Gastrocnemius medialis (tissue), 4 donors: ENCODE results near the gene UNC93B1. TPM values are rescaled to one million over a fixed set of nuclear protein-coding genes. Genes with fewer than 3 reads are reported as not detected.
"Not testable (repeated sequence)": the region's sequence is repeated elsewhere in the genome, so short reads cannot be mapped to it uniquely, and the experiment has no call there.

Source experiments
- ATAC-seq, 2 donors: fragments of 150-250 bp; one replicate each; pipeline ENCODE4 v1.9.1; 2016
- DNase-seq, 2 donors: peaks; one replicate each; pipeline ENCODE4 v3.0.0-alpha.2; 2019
- H3K27ac ChIP-seq, 4 donors: fragments of 200-600 bp; sonication (generic); 1 replicate in 1 of 4; 2 replicates in 3 of 4; pipeline ENCODE4 v1.5.1; 2016 to 2018; ENCODE audit warnings: mild to moderate bottlenecking in 2 of 4, moderate library complexity in 1 of 4
- H3K27me3 ChIP-seq, 3 donors: fragments of 200-600 bp; sonication (generic) in 2 of 3; 1 replicate in 1 of 3; 2 replicates in 2 of 3; pipeline versions ENCODE4 v1.5.1 to v1.6.0; 2016 to 2019; ENCODE audit warnings: mild to moderate bottlenecking in 1 of 3, moderate library complexity in 1 of 3
- H3K36me3 ChIP-seq, 2 donors: fragments of 200-600 bp; sonication (generic) in 1 of 2; one replicate each; pipeline ENCODE4 v1.5.1; 2017 to 2018
- H3K4me1 ChIP-seq, 2 donors: fragments of 200-600 bp; sonication (generic) in 1 of 2; one replicate each; pipeline ENCODE4 v1.5.1; 2016 to 2017; ENCODE audit warnings: mild to moderate bottlenecking in 2 of 2
- H3K4me3 ChIP-seq, 4 donors: fragments of 200-600 bp; sonication (generic) in 3 of 4; 1 replicate in 1 of 4; 2 replicates in 3 of 4; pipeline ENCODE4 v1.5.1; 2016 to 2019; ENCODE audit warnings: mild to moderate bottlenecking in 2 of 4
- H3K9me3 ChIP-seq, 3 donors: fragments of 200-600 bp; sonication (generic) in 2 of 3; 1 replicate in 1 of 3; 2 replicates in 2 of 3; pipeline ENCODE4 v1.5.1; 2016 to 2019
- POLR2A ChIP-seq, 2 donors: fragments of 450-650 bp; IDR thresholded peaks; one replicate each; pipeline ENCODE4 v1.6.1; 2017; ENCODE audit warnings: antibody characterized with exemption in 2 of 2, mild to moderate bottlenecking in 2 of 2, moderate library complexity in 2 of 2
- in situ Hi-C, 4 donors: fragments of 200-750 bp; cut with MboI; loops; one replicate each; pipeline versions ENCODE4 v1.15.0 to v1.8.0; 2017; ENCODE audit warnings: low sequenced_read_pairs in 4 of 4
- intact Hi-C: fragments of 100-400 bp; cut with DNase I; formaldehyde crosslinking; loops from one replicate; pipeline ENCODE4 v1.15.1; 2023; ENCODE audit warnings: low total_unique reads
- total RNA-seq, 4 donors: library from RNA; depleted of rRNA; stranded (reverse); fragments of >200 nt; gene quantifications; one replicate each; pipeline versions ENCODE4 v1.1.0 to v1.2.3, GENCODE V29; 2016
- TF ChIP-seq, protein P1 (sequence below), 5 experiments: fragments of 450-650 bp in 3 of 5; fragments of 200-600 bp in 2 of 5; sonication (generic) in 2 of 5; IDR thresholded peaks in 4 of 5; conservative IDR thresholded peaks in 1 of 5; 1 replicate in 4 of 5; 2 replicates in 1 of 5; pipeline ENCODE4 v1.5.1; 2016 to 2019; ENCODE audit warnings: antibody characterized with exemption in 5 of 5, mild to moderate bottlenecking in 3 of 5, moderate library complexity in 3 of 5

Gene UNC93B1
- total RNA-seq, 4 donors from 2014 or later: 5.4 to 8.8 (median 6.4) TPM

GRCh38 chr11:67996051-67996450 is 7.8 kb downstream of the UNC93B1 start:
- Histone ChIP-seq H3K9me3 (no peaks in the 10 kb centered on the region), H3K27ac (no peak overlapping the region), H3K4me1 (no peaks in the 10 kb centered on the region), H3K36me3 (no peaks in the 10 kb centered on the region), H3K4me3 (no peak overlapping the region), H3K27me3 (peaks cover 0 to 10% (median 0%) of the 10 kb centered on the region in 3 donors)
- DNase-seq (no peak), ATAC-seq (no peak)
- no peak for TF ChIP-seq POLR2A (IDR thresholded peaks at IDR 0.05)
- TF ChIP-seq, protein P1, sequence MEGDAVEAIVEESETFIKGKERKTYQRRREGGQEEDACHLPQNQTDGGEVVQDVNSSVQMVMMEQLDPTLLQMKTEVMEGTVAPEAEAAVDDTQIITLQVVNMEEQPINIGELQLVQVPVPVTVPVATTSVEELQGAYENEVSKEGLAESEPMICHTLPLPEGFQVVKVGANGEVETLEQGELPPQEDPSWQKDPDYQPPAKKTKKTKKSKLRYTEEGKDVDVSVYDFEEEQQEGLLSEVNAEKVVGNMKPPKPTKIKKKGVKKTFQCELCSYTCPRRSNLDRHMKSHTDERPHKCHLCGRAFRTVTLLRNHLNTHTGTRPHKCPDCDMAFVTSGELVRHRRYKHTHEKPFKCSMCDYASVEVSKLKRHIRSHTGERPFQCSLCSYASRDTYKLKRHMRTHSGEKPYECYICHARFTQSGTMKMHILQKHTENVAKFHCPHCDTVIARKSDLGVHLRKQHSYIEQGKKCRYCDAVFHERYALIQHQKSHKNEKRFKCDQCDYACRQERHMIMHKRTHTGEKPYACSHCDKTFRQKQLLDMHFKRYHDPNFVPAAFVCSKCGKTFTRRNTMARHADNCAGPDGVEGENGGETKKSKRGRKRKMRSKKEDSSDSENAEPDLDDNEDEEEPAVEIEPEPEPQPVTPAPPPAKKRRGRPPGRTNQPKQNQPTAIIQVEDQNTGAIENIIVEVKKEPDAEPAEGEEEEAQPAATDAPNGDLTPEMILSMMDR (IDR thresholded peaks at IDR 0.05 in 4 of 5, conservative IDR thresholded peaks at IDR 0.05 in 1 of 5): no peak
- intact Hi-C loops (no loop called here), in situ Hi-C loops (no loop called here)

DNA sequence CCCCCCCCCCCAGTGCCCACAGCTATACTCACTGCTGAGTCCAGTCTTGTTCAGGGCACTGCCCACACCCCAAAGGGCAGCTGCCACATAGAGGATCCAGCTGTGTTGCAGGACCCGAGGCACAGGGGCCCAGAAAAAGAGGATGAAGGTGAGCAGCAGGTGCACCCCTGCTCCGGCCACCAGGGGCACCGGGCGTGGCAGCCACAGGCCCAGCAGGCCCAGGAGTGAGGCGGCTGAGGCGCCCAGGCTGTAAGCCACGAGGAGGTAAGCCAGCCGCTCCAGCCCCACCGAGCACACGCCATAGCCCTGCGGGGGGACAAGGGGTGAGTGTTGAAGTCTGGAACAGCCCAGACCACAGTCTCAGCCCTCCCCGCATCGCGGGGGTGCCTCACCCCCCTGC is 8.3 kb downstream of the UNC93B1 start:
- H3K27me3 ChIP-seq: peaks cover 0 to 13% (median 0%) of the 10 kb centered on the region in 3 donors
- H3K27ac ChIP-seq, DNase-seq, ATAC-seq, in situ Hi-C loops, H3K4me3 ChIP-seq, H3K36me3 ChIP-seq, intact Hi-C loops, H3K9me3 ChIP-seq, H3K4me1 ChIP-seq: not testable (repeated sequence)

DNA sequence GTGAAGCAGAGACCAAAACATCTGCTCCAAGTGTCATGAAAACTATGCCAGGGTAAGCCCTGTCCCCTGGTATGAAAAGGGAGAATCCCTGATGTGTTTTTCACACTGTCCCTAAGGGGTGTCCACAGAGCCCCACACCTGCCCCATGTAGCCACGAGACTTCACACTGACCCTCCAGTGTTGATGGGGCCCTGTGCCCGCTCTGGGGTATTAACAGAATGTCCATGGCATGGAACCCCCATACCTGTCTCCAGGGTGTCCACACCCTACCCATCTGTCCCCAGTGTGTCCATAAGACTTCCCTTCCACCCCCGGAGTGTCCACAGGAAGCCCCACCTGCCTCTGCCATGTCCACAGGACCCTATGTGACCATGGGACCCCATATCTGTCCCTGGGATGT is 8.8 kb downstream of the UNC93B1 start:
- DNase-seq, ATAC-seq, intact Hi-C loops, H3K27ac ChIP-seq, H3K4me3 ChIP-seq, H3K9me3 ChIP-seq, H3K4me1 ChIP-seq, H3K36me3 ChIP-seq, in situ Hi-C loops: not testable (repeated sequence)
- peaks cover 0 to 13% (median 0%) of the 10 kb centered on the region in 3 donors for H3K27me3 ChIP-seq

DNA sequence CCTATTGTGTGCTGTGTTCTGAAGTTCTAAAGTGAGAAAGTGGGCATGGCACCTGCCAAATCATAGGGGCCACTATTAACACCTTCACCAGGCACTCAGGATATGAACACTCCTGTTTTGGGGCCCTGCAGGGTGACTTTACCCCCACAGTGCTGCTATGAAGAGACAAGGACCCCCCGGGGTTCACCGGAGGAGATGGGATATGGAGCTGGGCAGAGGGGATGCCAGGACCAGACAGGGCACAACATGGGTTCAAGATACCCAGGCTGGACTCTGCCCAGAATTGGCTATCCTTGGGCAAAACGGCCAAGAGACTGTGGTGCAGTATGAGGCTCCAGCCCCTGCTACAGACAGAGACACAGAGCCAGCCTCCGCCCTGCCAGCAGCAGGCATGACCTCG is 9.5 kb downstream of the UNC93B1 start:
- H3K36me3 ChIP-seq, H3K9me3 ChIP-seq, ATAC-seq, DNase-seq, H3K4me3 ChIP-seq, intact Hi-C loops, H3K4me1 ChIP-seq, H3K27ac ChIP-seq, in situ Hi-C loops: not testable (repeated sequence)
- H3K27me3 ChIP-seq: peaks cover 0 to 13% (median 0%) of the 10 kb centered on the region in 3 donors

DNA sequence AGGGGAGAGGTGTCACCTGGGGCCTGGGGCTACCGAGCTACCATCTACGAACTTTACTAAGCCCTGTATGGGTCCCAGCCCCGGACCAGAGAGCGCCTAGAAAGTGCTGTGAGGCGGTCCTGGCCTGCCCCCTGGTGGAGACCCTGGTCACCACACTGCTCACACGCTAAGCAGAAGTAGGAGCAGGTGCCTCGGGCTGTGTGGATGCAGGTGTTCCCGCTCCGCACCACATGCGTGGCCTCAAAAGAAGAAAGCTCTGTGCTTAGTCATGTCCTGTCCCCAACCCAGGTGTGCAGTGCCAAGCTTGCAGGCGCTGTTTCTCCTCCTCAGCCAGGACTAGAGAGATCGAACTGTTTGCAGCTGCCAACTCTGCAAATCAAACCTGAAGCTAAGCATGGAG is 10.1 kb downstream of the UNC93B1 start:
- intact Hi-C loops, ATAC-seq, H3K27ac ChIP-seq, in situ Hi-C loops, H3K36me3 ChIP-seq, H3K4me3 ChIP-seq, H3K9me3 ChIP-seq, H3K4me1 ChIP-seq, DNase-seq: not testable (repeated sequence)
- peaks cover 0 to 13% (median 0%) of the 10 kb centered on the region in 3 donors for H3K27me3 ChIP-seq
- TF ChIP-seq, protein P1 (IDR thresholded peaks at IDR 0.05 in 4 of 5, conservative IDR thresholded peaks at IDR 0.05 in 1 of 5): peak in 4 of 5 experiments; percentile 5 to 41 (median 36)

- in situ Hi-C loops: not testable (repeated sequence)
Measured at GRCh38 chr11:67991347-67992121, 12.4 kb downstream of the UNC93B1 start.

DNA sequence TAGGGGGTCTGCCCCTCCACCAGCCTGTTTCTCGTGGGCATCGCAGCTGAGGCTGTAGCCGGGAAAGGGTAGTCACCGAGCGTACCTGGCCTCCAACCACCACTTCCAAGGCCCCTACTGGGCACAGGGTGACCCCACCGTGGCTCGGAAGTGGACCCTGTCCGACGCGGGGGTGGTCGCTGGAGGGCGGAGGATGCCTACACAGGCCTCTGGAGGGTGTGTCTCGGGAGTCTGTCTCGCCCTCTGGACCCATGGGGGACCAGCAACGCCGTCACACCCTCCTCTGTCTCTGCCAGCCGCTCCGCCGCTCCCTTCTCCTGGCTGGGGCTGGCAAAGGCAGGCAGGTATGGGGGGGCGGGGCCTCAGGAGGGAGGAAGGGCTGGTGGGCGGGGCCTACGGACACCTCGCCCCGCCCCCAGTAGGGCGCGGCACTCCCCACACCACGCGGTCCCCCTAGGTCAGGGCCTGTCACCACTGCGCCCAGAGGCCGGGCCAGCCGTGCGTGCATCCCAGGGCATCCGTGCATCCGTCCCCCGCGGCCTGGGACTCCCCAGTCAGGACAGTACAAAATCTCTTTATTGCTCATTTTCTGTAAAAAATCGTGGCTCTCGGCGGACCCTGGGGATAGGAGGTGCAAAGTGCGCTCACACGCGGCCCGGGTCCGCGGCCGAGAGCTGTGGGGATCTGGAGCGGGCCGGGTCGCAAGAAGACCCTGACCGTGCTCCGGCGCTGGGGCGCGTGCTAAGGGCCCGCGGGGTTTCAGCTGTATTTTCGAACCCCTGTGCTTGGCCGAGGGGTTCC is 13.2 kb downstream of the UNC93B1 start:
- DNase-seq, H3K4me3 ChIP-seq, H3K27ac ChIP-seq, H3K4me1 ChIP-seq, ATAC-seq, in situ Hi-C loops, intact Hi-C loops, H3K36me3 ChIP-seq, H3K9me3 ChIP-seq: not testable (repeated sequence)
- peaks cover 0 to 13% (median 0%) of the 10 kb centered on the region in 3 donors for H3K27me3 ChIP-seq

More at GRCh38 chr11:67991347-67992121, 12.4 kb downstream of the UNC93B1 start:
- ATAC-seq, H3K4me3 ChIP-seq, H3K36me3 ChIP-seq, H3K27ac ChIP-seq, H3K9me3 ChIP-seq, H3K4me1 ChIP-seq, DNase-seq, intact Hi-C loops: not testable (repeated sequence)
- H3K27me3 ChIP-seq: peaks cover 0 to 13% (median 0%) of the 10 kb centered on the region in 3 donors

DNA sequence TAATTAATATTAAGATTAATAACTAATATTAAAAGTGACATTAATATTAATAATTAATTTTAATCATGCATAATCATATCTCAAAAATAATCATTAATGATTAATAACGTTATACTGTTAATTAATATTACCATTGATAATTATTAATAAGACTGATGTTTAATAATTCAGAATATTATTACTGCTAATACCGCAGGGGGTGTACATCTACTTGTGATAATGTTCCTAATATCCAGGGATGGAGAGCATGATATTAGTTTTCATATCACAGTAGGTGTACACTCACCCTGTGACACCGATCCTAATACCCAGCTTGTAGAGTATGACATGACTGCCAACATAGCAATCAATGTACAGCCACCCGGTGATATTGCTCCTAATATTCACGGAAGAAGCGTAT is 18.6 kb downstream of the UNC93B1 start:
- H3K4me1 ChIP-seq, in situ Hi-C loops, ATAC-seq, H3K9me3 ChIP-seq, H3K4me3 ChIP-seq, intact Hi-C loops, H3K36me3 ChIP-seq, DNase-seq, H3K27me3 ChIP-seq, H3K27ac ChIP-seq: not testable (repeated sequence)
